Right atrium auricular region (tissue), 2 donors: Measurements from ENCODE around the gene FURIN. TPM values are rescaled to one million over a fixed set of nuclear protein-coding genes. Genes with fewer than 3 reads are reported as not detected.

Source experiments
- DNase-seq: peaks from one replicate; pipeline ENCODE4 v3.0.0-alpha.2; 2019; ENCODE audit warnings: low spot score
- H3K27ac ChIP-seq, 2 donors: fragments of 200-600 bp; sonication (generic); 1 replicate in 1 of 2; 2 replicates in 1 of 2; pipeline ENCODE4 v1.5.1; 2016 to 2019
- H3K27me3 ChIP-seq, 2 donors: fragments of 200-600 bp; sonication (generic); one replicate each; pipeline versions ENCODE4 v1.5.1 to v1.6.0; 2017 to 2019
- H3K36me3 ChIP-seq: fragments of 200-600 bp; sonication (generic); one replicate; pipeline ENCODE4 v1.5.1; 2016
- H3K4me1 ChIP-seq, 2 donors: fragments of 200-600 bp; sonication (generic); one replicate each; pipeline versions ENCODE4 v1.5.1 to v1.6.0; 2017 to 2019
- H3K4me3 ChIP-seq, 2 donors: fragments of 200-600 bp; sonication (generic); 1 replicate in 1 of 2; 2 replicates in 1 of 2; pipeline ENCODE4 v1.5.1; 2017 to 2019; ENCODE audit warnings: mild to moderate bottlenecking in 1 of 2, moderate library complexity in 1 of 2
- H3K9me3 ChIP-seq, 2 donors: fragments of 200-600 bp; sonication (generic); one replicate each; pipeline ENCODE4 v1.5.1; 2019
- total RNA-seq, 2 donors: library from RNA; depleted of rRNA; stranded (reverse); fragments of >200 nt; gene quantifications; one replicate each; pipeline ENCODE4 v1.1.0, GENCODE V29; 2016
- TF ChIP-seq, protein P1 (sequence below), 2 donors: fragments of 200-600 bp; sonication (generic); IDR thresholded peaks; one replicate each; pipeline ENCODE4 v1.5.1; 2019; ENCODE audit warnings: antibody characterized with exemption in 2 of 2

FURIN gene
- total RNA-seq, 2 donors from 2014 or later = 57.1 to 82.8 TPM

DNA sequence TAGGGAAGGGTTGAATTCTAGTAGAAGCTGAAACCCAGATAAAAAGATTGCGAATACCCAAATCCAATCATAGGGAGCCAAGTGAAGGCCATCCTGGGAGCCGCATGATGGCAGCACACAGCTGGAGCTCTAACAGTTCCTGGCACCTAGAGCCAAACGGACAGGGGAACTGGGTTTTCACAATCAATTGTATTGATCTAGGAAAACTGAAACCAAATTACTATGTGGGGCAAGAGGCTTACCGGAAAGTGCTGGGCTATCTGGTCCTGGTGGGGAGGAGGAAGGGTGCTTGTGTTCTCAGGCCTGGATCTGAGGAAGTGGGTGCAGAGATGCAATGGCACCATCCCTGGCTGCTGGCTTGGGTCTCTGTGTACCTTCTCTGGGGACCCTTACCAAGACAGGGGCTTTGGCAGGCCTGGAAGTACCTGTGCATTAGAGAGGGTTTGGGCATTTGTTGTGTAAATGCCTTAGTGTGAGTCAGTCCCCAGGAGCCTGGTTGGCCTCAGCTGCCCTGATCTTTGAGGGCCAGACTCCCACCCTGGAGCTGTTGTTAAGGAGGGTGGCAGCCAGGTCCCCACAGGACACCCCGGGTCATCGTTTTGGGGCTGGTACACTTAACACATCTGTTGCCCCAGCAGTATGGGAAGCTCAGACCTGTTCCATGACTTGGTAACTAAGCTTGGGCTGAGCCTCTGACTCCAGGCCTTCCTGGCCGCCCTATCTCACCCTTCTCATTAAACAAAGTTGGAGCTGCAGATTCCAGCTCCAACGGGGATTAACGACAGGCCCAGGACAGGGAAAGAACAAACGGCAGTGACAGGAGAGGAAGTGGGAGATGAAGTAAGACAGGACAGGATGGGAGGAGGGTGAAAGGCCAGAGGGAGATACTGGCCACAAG, 8.9 kb upstream of the FURIN start:
- TF ChIP-seq, protein P1, sequence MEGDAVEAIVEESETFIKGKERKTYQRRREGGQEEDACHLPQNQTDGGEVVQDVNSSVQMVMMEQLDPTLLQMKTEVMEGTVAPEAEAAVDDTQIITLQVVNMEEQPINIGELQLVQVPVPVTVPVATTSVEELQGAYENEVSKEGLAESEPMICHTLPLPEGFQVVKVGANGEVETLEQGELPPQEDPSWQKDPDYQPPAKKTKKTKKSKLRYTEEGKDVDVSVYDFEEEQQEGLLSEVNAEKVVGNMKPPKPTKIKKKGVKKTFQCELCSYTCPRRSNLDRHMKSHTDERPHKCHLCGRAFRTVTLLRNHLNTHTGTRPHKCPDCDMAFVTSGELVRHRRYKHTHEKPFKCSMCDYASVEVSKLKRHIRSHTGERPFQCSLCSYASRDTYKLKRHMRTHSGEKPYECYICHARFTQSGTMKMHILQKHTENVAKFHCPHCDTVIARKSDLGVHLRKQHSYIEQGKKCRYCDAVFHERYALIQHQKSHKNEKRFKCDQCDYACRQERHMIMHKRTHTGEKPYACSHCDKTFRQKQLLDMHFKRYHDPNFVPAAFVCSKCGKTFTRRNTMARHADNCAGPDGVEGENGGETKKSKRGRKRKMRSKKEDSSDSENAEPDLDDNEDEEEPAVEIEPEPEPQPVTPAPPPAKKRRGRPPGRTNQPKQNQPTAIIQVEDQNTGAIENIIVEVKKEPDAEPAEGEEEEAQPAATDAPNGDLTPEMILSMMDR (IDR thresholded peaks at IDR 0.05) = no peak
- peak; percentile 57 for DNase-seq
- no peaks in the 10 kb centered on the region for H3K36me3 ChIP-seq

DNA sequence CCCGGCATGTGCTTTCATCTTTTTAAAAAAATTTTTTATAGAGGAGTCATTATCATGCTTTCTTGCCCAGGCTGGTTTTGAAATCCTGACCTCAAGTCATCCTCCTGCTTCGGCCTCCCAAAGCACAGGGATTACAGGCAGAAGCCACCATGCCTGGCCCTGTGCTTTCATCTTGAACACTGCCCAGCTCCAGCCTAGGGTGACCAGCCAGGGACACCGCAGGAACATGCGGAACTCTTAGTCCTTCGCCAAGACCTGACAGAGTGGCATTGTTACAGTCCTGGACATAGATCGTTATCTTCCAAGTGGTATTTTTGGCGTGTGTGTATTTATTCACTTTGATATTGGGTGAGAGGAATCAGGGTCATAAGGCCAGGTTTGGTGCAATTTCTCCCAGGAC, 7.9 kb upstream of the FURIN start:
- H3K4me3 ChIP-seq = no peak overlapping the region
- peak; percentile 54 for DNase-seq
- H3K9me3 ChIP-seq = no peaks in the 10 kb centered on the region
- no peaks in the 10 kb centered on the region for H3K27me3 ChIP-seq
- TF ChIP-seq, protein P1 (IDR thresholded peaks at IDR 0.05) = no peak
- no peak overlapping the region for H3K27ac ChIP-seq
- H3K4me1 ChIP-seq = peaks cover 0 to 28% of the 10 kb centered on the region in 2 donors
- no peaks in the 10 kb centered on the region for H3K36me3 ChIP-seq

More for the DNA sequence above, 8.9 kb upstream of the FURIN start:
- Histone ChIP-seq H3K9me3 (no peaks in the 10 kb centered on the region), H3K4me3 (no peak overlapping the region), H3K27ac (peak overlapping the region; percentile 42 to 59), H3K4me1 (peaks cover 0 to 28% of the 10 kb centered on the region in 2 donors), H3K27me3 (no peaks in the 10 kb centered on the region)

GRCh38 chr15:90860942-90861675, 7.3 kb upstream of the FURIN start:
- H3K4me1 ChIP-seq = peaks cover 0 to 28% of the 10 kb centered on the region in 2 donors
- DNase-seq = no peak
- TF ChIP-seq, protein P1 (IDR thresholded peaks at IDR 0.05) = no peak
- no peak overlapping the region for H3K4me3 ChIP-seq
- H3K36me3 ChIP-seq = no peaks in the 10 kb centered on the region
- H3K27ac ChIP-seq = no peak overlapping the region
- H3K9me3 ChIP-seq = no peaks in the 10 kb centered on the region
- H3K27me3 ChIP-seq = no peaks in the 10 kb centered on the region

- Histone ChIP-seq H3K27ac (peak overlapping the region in 1 of 2 donors; percentile 62), H3K4me3 (no peak overlapping the region), H3K27me3 (no peaks in the 10 kb centered on the region), H3K4me1 (peaks cover 0 to 28% of the 10 kb centered on the region in 2 donors), H3K9me3 (no peaks in the 10 kb centered on the region), H3K36me3 (no peaks in the 10 kb centered on the region)
- TF ChIP-seq, protein P1 (IDR thresholded peaks at IDR 0.05) = no peak
- DNase-seq = no peak
Measured at GRCh38 chr15:90862487-90862886, 5.9 kb upstream of the FURIN start.

DNA sequence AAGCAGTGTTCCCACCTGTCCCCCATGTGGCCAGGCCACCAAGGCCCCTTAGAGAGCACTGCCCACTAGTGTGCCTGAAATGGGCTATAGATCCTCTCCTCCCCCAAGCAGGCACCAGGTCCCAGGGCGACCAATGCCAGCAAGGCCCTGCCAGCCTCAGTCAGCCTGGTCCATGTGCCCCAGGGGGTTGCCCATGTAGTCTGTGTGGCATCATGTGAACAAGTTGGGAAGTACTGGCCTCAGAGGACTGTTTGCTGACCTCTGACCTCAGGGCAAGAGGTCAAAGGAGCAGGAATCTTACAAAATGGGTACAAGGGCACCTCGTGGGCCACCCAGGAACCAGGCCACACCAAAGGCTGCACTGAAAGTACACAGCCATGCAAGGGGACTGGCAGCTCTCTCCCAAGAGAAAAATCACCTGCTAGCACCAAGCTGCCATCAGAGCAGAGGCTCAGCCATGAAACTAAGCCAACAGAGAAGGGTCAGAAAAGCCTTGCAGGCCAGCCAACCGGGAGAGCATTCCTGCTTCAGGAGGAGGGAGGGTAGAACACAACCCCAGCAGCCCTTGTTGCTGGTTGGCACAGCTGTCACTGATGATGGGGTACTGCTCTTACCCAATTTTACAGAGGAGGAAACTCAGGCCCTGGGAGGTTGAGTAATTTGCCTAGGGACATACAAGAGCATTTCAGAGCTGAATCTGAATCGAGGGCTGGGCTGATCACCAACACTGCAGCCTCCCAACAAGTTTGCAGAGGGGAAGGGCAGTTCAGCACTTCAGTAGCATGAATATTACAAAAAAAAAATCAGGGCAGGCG, 5.2 kb upstream of the FURIN start:
- H3K36me3 ChIP-seq = no peaks in the 10 kb centered on the region
- H3K4me3 ChIP-seq = no peak overlapping the region
- H3K9me3 ChIP-seq = no peaks in the 10 kb centered on the region
- peak overlapping the region; percentile 39 to 62 for H3K27ac ChIP-seq
- DNase-seq = peak; percentile 73
- TF ChIP-seq, protein P1 (IDR thresholded peaks at IDR 0.05) = no peak
- peaks cover 0 to 31% of the 10 kb centered on the region in 2 donors for H3K4me1 ChIP-seq
- H3K27me3 ChIP-seq = no peaks in the 10 kb centered on the region
